GM12878 (cell line): Measurements from ENCODE around the gene FGF14. TPM values are rescaled to one million over a fixed set of nuclear protein-coding genes. Genes with fewer than 3 reads are reported as not detected.

Experiments
- ATAC-seq: fragments of 200-7000 bp; cut with Tn5 transposase; 3 replicates; pipeline ENCODE4 v1.9.1; 2020; ENCODE audit warnings: mild to moderate bottlenecking, moderate library complexity
- BruUV-seq: library from RNA; stranded (reverse); fragments of 400-500 nt; replicated peaks from 2 replicates; lab custom pipeline; 2021; lab: Mats Ljungman, UMichigan
- CTCF ChIA-PET: fragments of 300-600 bp; sonication (Branson Sonifier 250); formaldehyde crosslinking; extraction: SDS; loops from one replicate; lab custom pipeline; 2021; ENCODE audit warnings: inconsistent platforms; lab: Yijun Ruan, JAX
- POLR2A ChIA-PET: fragments of 350-600 bp; formaldehyde crosslinking; extraction: SDS; loops from one replicate; lab custom pipeline; 2021; ENCODE audit warnings: inconsistent platforms; lab: Charles Lee
- RAD21 ChIA-PET: fragments of 300-600 bp; sonication (Branson Sonifier 250); formaldehyde crosslinking; loops from one replicate; lab custom pipeline; 2023; ENCODE audit warnings: antibody characterized with exemption; ENCODE audit not compliant: unreplicated experiment; lab: Charles Lee
- SMC1A ChIA-PET: fragments of 300-600 bp; sonication (Branson Sonifier 250); formaldehyde crosslinking; loops from one replicate; lab custom pipeline; 2023; ENCODE audit not compliant: unreplicated experiment, uncharacterized antibody; lab: Charles Lee
- DNase-seq: peaks from one replicate; pipeline ENCODE4 v3.0.0-alpha.2; 2011; ENCODE audit warnings: low read depth, low spot score
- FAIRE-seq: peaks from 3 replicates; lab custom pipeline; 2011; peaks lifted over from hg19 to GRCh38; lab: Jason Lieb, UNC
- H2AFZ ChIP-seq: 2 replicates; pipeline ENCODE4 v1.6.0; 2011; ENCODE audit warnings: low read depth, low read length, control low read depth; ENCODE audit not compliant: control insufficient read depth
- H3K27ac ChIP-seq: 2 replicates; pipeline ENCODE4 v1.5.1; 2011; ENCODE audit warnings: control low read depth; ENCODE audit not compliant: control insufficient read depth, insufficient read depth
- H3K27me3 ChIP-seq, 2 experiments: replicated peaks in 1 of 2; 2 replicates each; pipeline versions ENCODE4 v1.6.0 to v1.6.1; 2011; ENCODE audit warnings: low read length in 1 of 2; ENCODE audit not compliant: control insufficient read depth in 2 of 2, insufficient read depth in 2 of 2
- H3K36me3 ChIP-seq, 2 experiments: 2 replicates each; pipeline ENCODE4 v1.5.1; 2011; ENCODE audit warnings: low read length in 1 of 2; ENCODE audit not compliant: control insufficient read depth in 2 of 2, insufficient read depth in 2 of 2
- H3K4me1 ChIP-seq: 2 replicates; pipeline ENCODE4 v1.6.1; 2011; ENCODE audit warnings: mild to moderate bottlenecking, low read length, moderate library complexity, mixed read lengths; ENCODE audit not compliant: control insufficient read depth, insufficient read depth
- H3K4me2 ChIP-seq: 2 replicates; pipeline ENCODE4 v1.6.0; 2011; ENCODE audit warnings: control low read depth; ENCODE audit not compliant: control insufficient read depth, insufficient read depth
- H3K4me3 ChIP-seq: fragments of 200-600 bp; sonication (generic); 2 replicates; pipeline ENCODE4 v1.5.1; 2016
- H3K79me2 ChIP-seq: 2 replicates; pipeline ENCODE4 v1.6.0; 2011; ENCODE audit warnings: low read length; ENCODE audit not compliant: control insufficient read depth, insufficient read depth
- H3K9ac ChIP-seq: 2 replicates; pipeline ENCODE4 v1.8.0; 2011; ENCODE audit warnings: low read length, control low read depth, mixed read lengths; ENCODE audit not compliant: control insufficient read depth, insufficient read depth
- H3K9me3 ChIP-seq: replicated peaks from 3 replicates; pipeline ENCODE4 v1.5.1; 2011; ENCODE audit warnings: mild to moderate bottlenecking, low read length; ENCODE audit not compliant: control insufficient read depth, insufficient read depth
- H4K20me1 ChIP-seq: 2 replicates; pipeline ENCODE4 v1.6.0; 2011; ENCODE audit not compliant: control insufficient read depth, insufficient read depth
- EP300 ChIP-seq, 2 experiments: fragments of 150-350 bp in 1 of 2; IDR thresholded peaks; 2 replicates each; pipeline ENCODE4 v1.6.1; 2011 to 2012; ENCODE audit warnings: low read depth in 2 of 2, low read length in 2 of 2, borderline replicate concordance in 1 of 2, improper control_type of control experiment in 1 of 2, inconsistent platforms in 1 of 2; ENCODE audit not compliant: control insufficient read depth in 1 of 2
- FOS ChIP-seq: IDR thresholded peaks from 3 replicates; pipeline ENCODE4 v1.6.1; 2011; ENCODE audit warnings: borderline replicate concordance; ENCODE audit not compliant: insufficient read length; ENCODE audit errors: extremely low read depth
- NBN ChIP-seq: fragments of 450-650 bp; IDR thresholded peaks from 2 replicates; pipeline ENCODE4 v1.6.1; 2016
- NFIC ChIP-seq: IDR thresholded peaks from 2 replicates; pipeline ENCODE4 v1.6.1; 2012; ENCODE audit warnings: low read depth, mild to moderate bottlenecking, inconsistent platforms, low read length, moderate library complexity
- NFYB ChIP-seq: IDR thresholded peaks from 2 replicates; pipeline ENCODE4 v1.6.1; 2011; ENCODE audit warnings: low read depth, mild to moderate bottlenecking, low read length, improper control_type of control experiment, moderate library complexity; ENCODE audit not compliant: insufficient read depth
- PML ChIP-seq: IDR thresholded peaks from 2 replicates; pipeline ENCODE4 v1.6.1; 2012; ENCODE audit warnings: low read length, inconsistent platforms
- RBBP5 ChIP-seq: fragments of 200-600 bp; sonication (generic); conservative IDR thresholded peaks from 2 replicates; pipeline ENCODE4 v1.6.1; 2016
- RFX5 ChIP-seq: IDR thresholded peaks from 2 replicates; pipeline ENCODE4 v1.6.1; 2011; ENCODE audit warnings: low read depth, low read length, improper control_type of control experiment
- SMC3 ChIP-seq: IDR thresholded peaks from 2 replicates; pipeline ENCODE4 v1.6.1; 2011; ENCODE audit warnings: low read length, improper control_type of control experiment, borderline replicate concordance
- SRF ChIP-seq, 2 experiments: IDR thresholded peaks; 2 replicates each; pipeline ENCODE4 v1.6.1; 2011; ENCODE audit warnings: low read depth in 2 of 2, low read length in 2 of 2, mild to moderate bottlenecking in 1 of 2, moderate library complexity in 1 of 2
- TBL1XR1 ChIP-seq: IDR thresholded peaks from 2 replicates; pipeline ENCODE4 v1.6.1; 2012; ENCODE audit warnings: low read depth, low read length, improper control_type of control experiment
- ZNF384 ChIP-seq: IDR thresholded peaks from 2 replicates; pipeline ENCODE4 v1.6.1; 2012; ENCODE audit warnings: low read depth, mild to moderate bottlenecking, low read length, improper control_type of control experiment, borderline replicate concordance
- WGBS: methylation state at CpG from one replicate; pipeline ENCODE4 v1.1.6; 2016; ENCODE audit warnings: low lambda C conversion rate; ENCODE audit not compliant: insufficient replicate concordance, insufficient coverage; ENCODE audit errors: missing lambda C conversion rate; 5-methylcytosine and 5-hydroxymethylcytosine counted together
- in situ Hi-C: fragments of 300-500 bp; cut with MboI; formaldehyde crosslinking; loops from 9 replicates; pipeline ENCODE4 v1.14.3; 2018; ENCODE audit warnings: mixed read lengths
- intact Hi-C: fragments of 100-400 bp; cut with micrococcal nuclease; formaldehyde crosslinking; loops from one replicate; pipeline ENCODE4 v1.14.2; 2022; ENCODE audit not compliant: unreplicated experiment
- polyA plus RNA-seq, 11 experiments: library from polyadenylated mRNA; depleted of rRNA in 4 of 11; unstranded in 6 of 11; stranded (reverse) in 5 of 11; fragments of >200 nt; fragmentation: Nextera tagmentation in 4 of 11; fragmentation: Illumina TruSeq in 1 of 11; extraction: Ambion mirVana in 4 of 11; extraction: Trizol in 1 of 11; gene quantifications; 1 replicate in 1 of 11; 2 replicates in 10 of 11; pipeline versions ENCODE4 v1.2.1 to v1.2.3, GENCODE V29; 2011 to 2016; ENCODE audit warnings: inconsistent platforms in 2 of 11, missing spikeins in 2 of 11, low read depth in 1 of 11
- total RNA-seq, 4 experiments: library from RNA; depleted of rRNA in 3 of 4; stranded (reverse); fragments of >200 nt in 3 of 4; fragmentation: Illumina TruSeq in 1 of 4; extraction: Trizol in 1 of 4; gene quantifications; 2 replicates each; pipeline versions ENCODE4 v1.2.1 to v1.2.3, GENCODE V29; 2013 to 2021
- TF ChIP-seq, protein P1 (sequence below): IDR thresholded peaks from 2 replicates; pipeline ENCODE4 v1.6.1; 2011; ENCODE audit warnings: borderline replicate concordance, low read depth, mild to moderate bottlenecking, moderate library complexity, low read length; ENCODE audit not compliant: insufficient read depth, poor library complexity, severe bottlenecking
- TF ChIP-seq, protein P2 (sequence below): fragments of 450-650 bp; conservative IDR thresholded peaks from 2 replicates; pipeline ENCODE4 v1.6.1; 2017; ENCODE audit warnings: mild to moderate bottlenecking, moderate library complexity
- TF ChIP-seq, protein P3 (sequence below): fragments of 450-650 bp; IDR thresholded peaks from 2 replicates; pipeline ENCODE4 v1.6.1; 2018; ENCODE audit warnings: mild to moderate bottlenecking, low read depth, moderate library complexity; ENCODE audit not compliant: partially characterized antibody
- TF ChIP-seq, protein P4 (sequence below): fragments of 450-650 bp; IDR thresholded peaks from 2 replicates; pipeline ENCODE4 v1.6.1; 2017; ENCODE audit warnings: low read depth, mild to moderate bottlenecking, moderate library complexity

Gene FGF14
- total and polyA plus RNA-seq, 10 of the 15 experiments (the other 5 are each of a cell fraction or from before 2014, with no cell fraction given) = under 0.01 to 0.44 (median 0.04) TPM

DNA sequence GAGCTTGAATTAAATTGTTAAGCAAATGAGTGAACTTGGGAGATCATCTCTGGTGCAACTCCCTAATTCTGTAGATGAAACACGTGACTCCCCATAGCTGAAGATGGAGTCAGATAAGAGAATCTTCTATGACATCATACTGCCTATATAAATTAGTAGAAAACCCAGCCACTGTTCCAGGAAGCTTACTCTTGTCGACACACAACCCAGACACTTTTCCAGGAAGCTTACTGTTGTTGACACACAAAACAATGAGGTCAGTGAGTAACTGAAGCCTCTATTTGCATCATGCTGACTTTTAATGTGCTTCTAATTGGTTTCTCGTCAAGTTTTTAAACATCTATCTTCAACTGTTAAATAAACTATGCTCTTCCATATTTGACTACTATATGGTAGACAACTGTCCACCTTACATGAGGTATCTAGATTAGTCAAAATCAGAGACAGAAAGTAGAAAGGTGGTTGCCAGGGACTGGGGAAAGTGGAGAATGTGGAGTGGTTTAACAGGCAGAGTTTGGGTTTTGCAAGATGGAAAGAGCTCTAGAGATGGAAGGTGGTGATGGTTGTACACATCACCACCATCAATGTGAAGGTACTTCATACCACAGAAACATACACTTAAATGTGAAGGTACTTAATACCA is 168.2 kb downstream of the FGF14 start:
- intact Hi-C loops = no loop called here
- POLR2A ChIA-PET = no interaction called here
- Histone ChIP-seq H3K27ac (no peak overlapping the region), H4K20me1 (no peaks in the 10 kb centered on the region), H2AFZ (no peak overlapping the region), H3K36me3 (no peaks in the 10 kb centered on the region), H3K4me3 (no peak overlapping the region), H3K79me2 (no peaks in the 10 kb centered on the region), H3K4me2 (no peak overlapping the region), H3K9me3 (no peaks in the 10 kb centered on the region), H3K9ac (no peak overlapping the region), H3K27me3 (no peaks in the 10 kb centered on the region; a peak in 1 of 4 replicates), H3K4me1 (no peaks in the 10 kb centered on the region)
- SMC1A ChIA-PET = no interaction called here
- RAD21 ChIA-PET = no interaction called here
- WGBS = 19% methylated on average over 3 of the region's 3 CpGs
- no TSS peak for BruUV-seq
- in situ Hi-C loops = no loop called here
- no peak for ATAC-seq
- no peak for DNase-seq
- CTCF ChIA-PET = no interaction called here
- no peak for FAIRE-seq
- TF ChIP-seq RFX5 (no peak), ZNF384 (no peak), FOS (no peak), NFIC (no peak), TBL1XR1 (no peak), RBBP5 (no peak), NBN (no peak), SRF (IDR thresholded peaks at IDR 0.05; ENCODE audit: low read depth in 2 of 2, low read length in 2 of 2) (no peak), SMC3 (no peak), NFYB (no peak), EP300 (IDR thresholded peaks at IDR 0.05; ENCODE audit: borderline replicate concordance in 1 of 2, control insufficient read depth in 1 of 2, low read depth in 2 of 2, low read length in 2 of 2) (no peak), PML (no peak)
- TF ChIP-seq, protein P1, sequence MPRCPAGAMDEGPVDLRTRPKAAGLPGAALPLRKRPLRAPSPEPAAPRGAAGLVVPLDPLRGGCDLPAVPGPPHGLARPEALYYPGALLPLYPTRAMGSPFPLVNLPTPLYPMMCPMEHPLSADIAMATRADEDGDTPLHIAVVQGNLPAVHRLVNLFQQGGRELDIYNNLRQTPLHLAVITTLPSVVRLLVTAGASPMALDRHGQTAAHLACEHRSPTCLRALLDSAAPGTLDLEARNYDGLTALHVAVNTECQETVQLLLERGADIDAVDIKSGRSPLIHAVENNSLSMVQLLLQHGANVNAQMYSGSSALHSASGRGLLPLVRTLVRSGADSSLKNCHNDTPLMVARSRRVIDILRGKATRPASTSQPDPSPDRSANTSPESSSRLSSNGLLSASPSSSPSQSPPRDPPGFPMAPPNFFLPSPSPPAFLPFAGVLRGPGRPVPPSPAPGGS = no peak
- TF ChIP-seq, protein P2, sequence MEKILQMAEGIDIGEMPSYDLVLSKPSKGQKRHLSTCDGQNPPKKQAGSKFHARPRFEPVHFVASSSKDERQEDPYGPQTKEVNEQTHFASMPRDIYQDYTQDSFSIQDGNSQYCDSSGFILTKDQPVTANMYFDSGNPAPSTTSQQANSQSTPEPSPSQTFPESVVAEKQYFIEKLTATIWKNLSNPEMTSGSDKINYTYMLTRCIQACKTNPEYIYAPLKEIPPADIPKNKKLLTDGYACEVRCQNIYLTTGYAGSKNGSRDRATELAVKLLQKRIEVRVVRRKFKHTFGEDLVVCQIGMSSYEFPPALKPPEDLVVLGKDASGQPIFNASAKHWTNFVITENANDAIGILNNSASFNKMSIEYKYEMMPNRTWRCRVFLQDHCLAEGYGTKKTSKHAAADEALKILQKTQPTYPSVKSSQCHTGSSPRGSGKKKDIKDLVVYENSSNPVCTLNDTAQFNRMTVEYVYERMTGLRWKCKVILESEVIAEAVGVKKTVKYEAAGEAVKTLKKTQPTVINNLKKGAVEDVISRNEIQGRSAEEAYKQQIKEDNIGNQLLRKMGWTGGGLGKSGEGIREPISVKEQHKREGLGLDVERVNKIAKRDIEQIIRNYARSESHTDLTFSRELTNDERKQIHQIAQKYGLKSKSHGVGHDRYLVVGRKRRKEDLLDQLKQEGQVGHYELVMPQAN = no peak
- TF ChIP-seq, protein P3, sequence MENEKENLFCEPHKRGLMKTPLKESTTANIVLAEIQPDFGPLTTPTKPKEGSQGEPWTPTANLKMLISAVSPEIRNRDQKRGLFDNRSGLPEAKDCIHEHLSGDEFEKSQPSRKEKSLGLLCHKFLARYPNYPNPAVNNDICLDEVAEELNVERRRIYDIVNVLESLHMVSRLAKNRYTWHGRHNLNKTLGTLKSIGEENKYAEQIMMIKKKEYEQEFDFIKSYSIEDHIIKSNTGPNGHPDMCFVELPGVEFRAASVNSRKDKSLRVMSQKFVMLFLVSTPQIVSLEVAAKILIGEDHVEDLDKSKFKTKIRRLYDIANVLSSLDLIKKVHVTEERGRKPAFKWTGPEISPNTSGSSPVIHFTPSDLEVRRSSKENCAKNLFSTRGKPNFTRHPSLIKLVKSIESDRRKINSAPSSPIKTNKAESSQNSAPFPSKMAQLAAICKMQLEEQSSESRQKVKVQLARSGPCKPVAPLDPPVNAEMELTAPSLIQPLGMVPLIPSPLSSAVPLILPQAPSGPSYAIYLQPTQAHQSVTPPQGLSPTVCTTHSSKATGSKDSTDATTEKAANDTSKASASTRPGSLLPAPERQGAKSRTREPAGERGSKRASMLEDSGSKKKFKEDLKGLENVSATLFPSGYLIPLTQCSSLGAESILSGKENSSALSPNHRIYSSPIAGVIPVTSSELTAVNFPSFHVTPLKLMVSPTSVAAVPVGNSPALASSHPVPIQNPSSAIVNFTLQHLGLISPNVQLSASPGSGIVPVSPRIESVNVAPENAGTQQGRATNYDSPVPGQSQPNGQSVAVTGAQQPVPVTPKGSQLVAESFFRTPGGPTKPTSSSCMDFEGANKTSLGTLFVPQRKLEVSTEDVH = no peak
- TF ChIP-seq, protein P4, sequence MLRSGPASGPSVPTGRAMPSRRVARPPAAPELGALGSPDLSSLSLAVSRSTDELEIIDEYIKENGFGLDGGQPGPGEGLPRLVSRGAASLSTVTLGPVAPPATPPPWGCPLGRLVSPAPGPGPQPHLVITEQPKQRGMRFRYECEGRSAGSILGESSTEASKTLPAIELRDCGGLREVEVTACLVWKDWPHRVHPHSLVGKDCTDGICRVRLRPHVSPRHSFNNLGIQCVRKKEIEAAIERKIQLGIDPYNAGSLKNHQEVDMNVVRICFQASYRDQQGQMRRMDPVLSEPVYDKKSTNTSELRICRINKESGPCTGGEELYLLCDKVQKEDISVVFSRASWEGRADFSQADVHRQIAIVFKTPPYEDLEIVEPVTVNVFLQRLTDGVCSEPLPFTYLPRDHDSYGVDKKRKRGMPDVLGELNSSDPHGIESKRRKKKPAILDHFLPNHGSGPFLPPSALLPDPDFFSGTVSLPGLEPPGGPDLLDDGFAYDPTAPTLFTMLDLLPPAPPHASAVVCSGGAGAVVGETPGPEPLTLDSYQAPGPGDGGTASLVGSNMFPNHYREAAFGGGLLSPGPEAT = no peak
